Memory B cell (primary cell): Measurements from ENCODE around the gene WHRN.

Experiments used
- ATAC-seq: fragments of 150-1000 bp; cut with Tn5 transposase; 2 replicates; pipeline ENCODE4 v1.10.0; 2021; ENCODE audit warnings: low read depth, mild to moderate bottlenecking, moderate library complexity
- DNase-seq, 2 donors: peaks; one replicate each; pipeline ENCODE4 v3.0.0; 2022; ENCODE audit warnings: low spot score in 2 of 2
- H3K27ac Mint-ChIP-seq: one replicate; pipeline ENCODE4 v1.8.0; 2022; ENCODE audit warnings: mild to moderate bottlenecking, moderate library complexity, mixed read lengths
- H3K27me3 Mint-ChIP-seq: one replicate; pipeline ENCODE4 v1.8.0; 2022; ENCODE audit warnings: mixed read lengths
- H3K36me3 Mint-ChIP-seq: one replicate; pipeline ENCODE4 v1.8.0; 2022; ENCODE audit warnings: mild to moderate bottlenecking, mixed read lengths
- H3K4me1 Mint-ChIP-seq: one replicate; pipeline ENCODE4 v1.8.0; 2022; ENCODE audit warnings: mixed read lengths
- H3K4me3 Mint-ChIP-seq: one replicate; pipeline ENCODE4 v1.8.0; 2022; ENCODE audit warnings: mild to moderate bottlenecking, moderate library complexity, mixed read lengths
- H3K9me3 Mint-ChIP-seq: one replicate; pipeline ENCODE4 v1.8.0; 2022; ENCODE audit warnings: mixed read lengths

The WHRN gene

GRCh38 chr9:114524247-114524681 lies 19.0 kb upstream of the WHRN start:
- no peak overlapping the region for H3K4me3 Mint-ChIP-seq
- ATAC-seq, result no peak
- no peak for DNase-seq
- H3K36me3 Mint-ChIP-seq, result no peaks in the 10 kb centered on the region
- H3K27me3 Mint-ChIP-seq, result peaks cover 19% of the 10 kb centered on the region
- no peaks in the 10 kb centered on the region for H3K9me3 Mint-ChIP-seq
- no peaks in the 10 kb centered on the region for H3K4me1 Mint-ChIP-seq
- no peak overlapping the region for H3K27ac Mint-ChIP-seq

GRCh38 chr9:114522847-114523246 lies 17.6 kb upstream of the WHRN start:
- DNase-seq (no peak), ATAC-seq (no peak)
- no peaks in the 10 kb centered on the region for H3K9me3 Mint-ChIP-seq
- no peaks in the 10 kb centered on the region for H3K36me3 Mint-ChIP-seq
- peaks cover 16% of the 10 kb centered on the region for H3K27me3 Mint-ChIP-seq
- no peak overlapping the region for H3K27ac Mint-ChIP-seq
- H3K4me1 Mint-ChIP-seq, result peaks cover 4% of the 10 kb centered on the region
- no peak overlapping the region for H3K4me3 Mint-ChIP-seq

- Mint-ChIP-seq H3K27ac (no peak overlapping the region), H3K4me1 (peaks cover 4% of the 10 kb centered on the region), H3K9me3 (no peaks in the 10 kb centered on the region), H3K27me3 (peaks cover 16% of the 10 kb centered on the region), H3K36me3 (no peaks in the 10 kb centered on the region), H3K4me3 (no peak overlapping the region)
- ATAC-seq, result no peak
- DNase-seq, result no peak
Measured at GRCh38 chr9:114522286-114522685, 17.0 kb upstream of the WHRN start.

GRCh38 chr9:114521846-114522245 lies 16.6 kb upstream of the WHRN start:
- DNase-seq (no peak), ATAC-seq (no peak)
- H3K36me3 Mint-ChIP-seq, result no peaks in the 10 kb centered on the region
- no peaks in the 10 kb centered on the region for H3K9me3 Mint-ChIP-seq
- H3K4me3 Mint-ChIP-seq, result no peak overlapping the region
- H3K4me1 Mint-ChIP-seq, result peaks cover 4% of the 10 kb centered on the region
- no peak overlapping the region for H3K27ac Mint-ChIP-seq
- peaks cover 16% of the 10 kb centered on the region for H3K27me3 Mint-ChIP-seq

- H3K27ac Mint-ChIP-seq, result peak overlapping the region; percentile 80
- H3K4me3 Mint-ChIP-seq, result no peak overlapping the region
- ATAC-seq (peak; percentile 81), DNase-seq (no peak)
- peaks cover 11% of the 10 kb centered on the region for H3K27me3 Mint-ChIP-seq
- H3K36me3 Mint-ChIP-seq, result peaks cover 2% of the 10 kb centered on the region
- no peaks in the 10 kb centered on the region for H3K9me3 Mint-ChIP-seq
- H3K4me1 Mint-ChIP-seq, result peaks cover 7% of the 10 kb centered on the region
Measured at GRCh38 chr9:114518599-114519022, 13.3 kb upstream of the WHRN start.

GRCh38 chr9:114518120-114518519 lies 12.8 kb upstream of the WHRN start:
- H3K4me1 Mint-ChIP-seq, result peaks cover 10% of the 10 kb centered on the region
- no peak overlapping the region for H3K4me3 Mint-ChIP-seq
- H3K36me3 Mint-ChIP-seq, result peaks cover 2% of the 10 kb centered on the region
- DNase-seq (no peak), ATAC-seq (no peak)
- no peaks in the 10 kb centered on the region for H3K9me3 Mint-ChIP-seq
- H3K27ac Mint-ChIP-seq, result peak overlapping the region; percentile 80
- H3K27me3 Mint-ChIP-seq, result peaks cover 11% of the 10 kb centered on the region

- Mint-ChIP-seq H3K4me1 (peaks cover 13% of the 10 kb centered on the region), H3K9me3 (no peaks in the 10 kb centered on the region), H3K4me3 (no peak overlapping the region), H3K27ac (no peak overlapping the region), H3K36me3 (peaks cover 2% of the 10 kb centered on the region), H3K27me3 (peaks cover 13% of the 10 kb centered on the region)
- no peak for ATAC-seq
- no peak for DNase-seq
Measured at GRCh38 chr9:114516913-114517312, 11.6 kb upstream of the WHRN start.

DNA sequence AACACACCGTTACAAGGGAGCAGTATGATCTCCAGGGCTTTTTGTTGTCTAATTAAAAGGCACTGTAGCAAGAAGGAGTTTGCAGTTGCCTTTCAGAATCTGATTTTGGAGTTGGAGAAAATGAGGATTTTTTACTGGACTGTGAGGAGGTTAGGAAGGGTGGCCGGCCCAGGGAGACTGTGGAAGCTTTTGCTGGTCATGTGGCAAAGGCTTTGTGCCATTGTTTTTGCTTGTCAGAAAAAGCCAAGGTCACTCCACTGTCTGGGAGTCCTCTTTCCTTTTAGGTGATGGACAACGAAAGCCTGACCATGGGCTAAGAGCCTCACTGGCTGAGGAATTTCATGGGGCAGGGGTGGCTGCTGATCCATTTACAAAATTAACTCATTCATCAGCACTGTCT lies 10.3 kb upstream of the WHRN start:
- peaks cover 14% of the 10 kb centered on the region for H3K27me3 Mint-ChIP-seq
- H3K9me3 Mint-ChIP-seq, result no peaks in the 10 kb centered on the region
- no peak overlapping the region for H3K4me3 Mint-ChIP-seq
- no peak overlapping the region for H3K27ac Mint-ChIP-seq
- peaks cover 13% of the 10 kb centered on the region for H3K4me1 Mint-ChIP-seq
- ATAC-seq (no peak), DNase-seq (no peak)
- H3K36me3 Mint-ChIP-seq, result peaks cover 2% of the 10 kb centered on the region

DNA sequence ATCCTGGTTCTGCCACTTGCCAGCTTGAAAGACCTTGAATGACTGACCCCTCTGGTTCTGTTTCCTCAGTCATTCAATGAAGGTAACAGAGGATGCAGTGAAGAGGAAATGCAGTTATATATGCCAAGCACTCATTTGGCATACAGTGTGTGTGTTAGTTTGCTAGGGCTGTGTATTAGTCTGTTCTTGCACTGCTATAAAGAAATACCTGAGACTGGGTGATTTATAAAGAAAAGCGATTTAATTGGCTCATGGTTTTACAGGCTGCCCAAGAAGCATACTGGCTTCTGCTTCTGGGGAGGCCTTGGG lies 8.6 kb upstream of the WHRN start:
- peaks cover 13% of the 10 kb centered on the region for H3K4me1 Mint-ChIP-seq
- DNase-seq (no peak), ATAC-seq (no peak)
- peaks cover 2% of the 10 kb centered on the region for H3K36me3 Mint-ChIP-seq
- no peak overlapping the region for H3K27ac Mint-ChIP-seq
- H3K4me3 Mint-ChIP-seq, result no peak overlapping the region
- H3K9me3 Mint-ChIP-seq, result no peaks in the 10 kb centered on the region
- H3K27me3 Mint-ChIP-seq, result peaks cover 14% of the 10 kb centered on the region

GRCh38 chr9:114513055-114513958 lies 8.0 kb upstream of the WHRN start:
- ATAC-seq (no peak), DNase-seq (no peak)
- peaks cover 9% of the 10 kb centered on the region for H3K4me1 Mint-ChIP-seq
- H3K9me3 Mint-ChIP-seq, result no peaks in the 10 kb centered on the region
- H3K4me3 Mint-ChIP-seq, result no peak overlapping the region
- H3K27me3 Mint-ChIP-seq, result peaks cover 14% of the 10 kb centered on the region
- H3K36me3 Mint-ChIP-seq, result peaks cover 2% of the 10 kb centered on the region
- H3K27ac Mint-ChIP-seq, result no peak overlapping the region

DNA sequence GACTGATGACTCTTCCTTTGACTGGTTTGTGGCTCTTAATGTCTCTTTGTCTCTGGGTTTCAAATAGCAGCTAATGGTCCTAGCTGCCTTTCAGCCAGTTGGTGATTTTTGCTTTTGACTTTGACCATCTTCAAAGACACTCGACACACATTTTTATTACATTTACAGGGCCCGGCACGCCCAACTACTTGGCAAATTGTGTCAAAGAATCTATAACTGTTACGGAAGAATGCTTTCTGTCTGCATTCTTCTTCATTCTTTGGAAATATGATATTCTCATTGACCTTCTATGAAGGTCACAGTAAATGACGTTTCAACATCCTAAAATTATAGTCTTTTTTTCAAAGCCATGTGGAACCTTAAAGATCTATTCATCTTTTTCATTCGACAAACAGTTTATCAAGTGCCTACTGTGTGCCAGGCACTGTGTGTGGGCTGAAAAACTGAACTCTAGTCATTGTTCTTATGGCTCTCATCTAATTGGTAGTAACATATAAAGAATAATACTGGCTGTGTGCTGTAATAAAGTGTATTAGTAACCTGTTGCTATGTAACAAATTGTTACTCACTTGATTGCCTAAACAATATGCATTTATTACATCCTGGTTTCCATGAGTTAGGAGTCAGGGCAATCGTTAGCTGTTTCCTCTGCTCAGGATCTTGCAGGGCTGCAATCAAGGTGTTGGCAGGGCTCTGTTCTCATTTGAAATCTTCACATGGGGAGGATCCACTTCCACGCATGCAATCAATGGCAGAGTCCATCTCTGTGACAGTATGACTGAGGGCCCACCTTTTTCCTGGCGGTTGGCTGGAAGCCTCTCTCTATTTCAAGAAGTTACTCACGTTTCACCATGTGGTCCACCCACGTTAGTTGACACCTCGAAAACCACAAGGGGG lies 7.0 kb upstream of the WHRN start:
- Mint-ChIP-seq H3K27ac (no peak overlapping the region), H3K36me3 (peaks cover 2% of the 10 kb centered on the region), H3K4me3 (no peak overlapping the region), H3K27me3 (peaks cover 14% of the 10 kb centered on the region), H3K4me1 (peaks cover 13% of the 10 kb centered on the region), H3K9me3 (no peaks in the 10 kb centered on the region)
- ATAC-seq (no peak), DNase-seq (no peak)

DNA sequence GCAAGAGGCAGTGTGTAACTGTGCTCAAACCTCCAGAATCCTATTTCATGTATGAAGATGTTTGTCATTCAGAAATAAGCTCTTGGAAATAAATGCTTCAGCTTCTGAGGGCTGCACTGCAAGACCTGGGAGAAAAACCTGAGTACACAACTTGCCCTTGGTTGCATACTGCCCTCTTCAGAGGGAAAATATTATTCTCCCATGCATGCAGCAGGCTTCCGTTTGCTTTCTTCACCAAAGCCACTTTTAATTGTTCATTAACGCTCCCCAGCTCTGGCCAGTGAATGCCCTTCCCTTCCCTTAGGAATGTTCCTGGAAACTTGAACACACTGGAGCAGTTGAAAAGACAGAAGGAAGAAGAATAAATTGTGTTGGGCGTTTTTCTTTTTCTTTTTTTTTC lies 2.5 kb upstream of the WHRN start:
- H3K27me3 Mint-ChIP-seq, result peaks cover 2% of the 10 kb centered on the region
- H3K27ac Mint-ChIP-seq, result peak overlapping the region; percentile 94
- peaks cover 17% of the 10 kb centered on the region for H3K4me1 Mint-ChIP-seq
- H3K9me3 Mint-ChIP-seq, result no peaks in the 10 kb centered on the region
- no peaks in the 10 kb centered on the region for H3K36me3 Mint-ChIP-seq
- no peak overlapping the region for H3K4me3 Mint-ChIP-seq
- DNase-seq (peak in 1 of 2 donors; percentile 38), ATAC-seq (peak; percentile 11)

GRCh38 chr9:114506082-114506390 lies 763 bp upstream of the WHRN start:
- Mint-ChIP-seq H3K27me3 (peaks cover 2% of the 10 kb centered on the region), H3K4me3 (peak overlapping the region; percentile 87), H3K27ac (peak overlapping the region; percentile 94), H3K4me1 (peaks cover 22% of the 10 kb centered on the region), H3K9me3 (no peaks in the 10 kb centered on the region), H3K36me3 (no peaks in the 10 kb centered on the region)
- no peak for ATAC-seq
- DNase-seq, result no peak

DNA sequence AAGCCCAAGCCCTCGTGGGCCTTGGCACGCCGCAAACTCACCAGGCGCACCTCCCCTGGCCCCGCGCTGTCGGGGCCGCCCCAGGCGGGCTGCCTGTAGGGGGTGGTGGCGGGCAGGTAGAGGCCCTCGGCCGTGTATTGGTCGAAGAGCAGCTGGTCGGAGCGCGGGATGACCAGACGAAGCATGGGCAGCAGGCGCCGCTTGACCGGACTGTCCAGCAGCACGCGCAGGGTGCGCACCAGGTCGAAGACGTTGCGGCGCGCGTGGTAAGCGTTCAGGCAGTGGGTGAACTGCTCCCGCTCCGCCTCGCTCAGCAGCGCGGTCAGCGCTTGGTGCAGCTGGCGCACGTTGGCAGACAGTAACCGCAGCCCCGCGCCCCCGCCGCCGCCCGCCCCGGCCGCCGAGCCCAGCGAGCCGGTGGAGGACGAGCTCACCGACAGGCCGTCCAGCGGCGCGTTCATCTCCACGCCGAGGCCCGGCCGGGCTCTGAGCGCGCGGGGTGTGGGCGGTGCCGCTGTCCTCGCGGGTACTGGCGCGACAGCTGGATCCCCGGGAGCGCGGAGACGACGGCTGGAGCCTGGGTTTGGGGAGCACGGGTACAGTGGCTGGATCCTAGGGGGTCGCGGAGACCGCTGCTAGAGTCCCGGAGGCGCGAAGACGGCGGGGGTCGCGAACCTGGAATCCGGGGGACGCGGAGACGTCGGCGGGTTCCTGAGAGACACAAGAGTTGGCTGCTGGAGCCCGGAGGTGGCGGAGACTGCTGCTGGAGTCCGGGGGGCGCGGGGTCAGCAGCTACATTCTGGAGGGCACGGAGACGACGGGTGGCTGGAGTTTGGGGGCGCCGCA lies 709 bp downstream of the WHRN start:
- ATAC-seq (peak; percentile 7), DNase-seq (peak; percentile 36 to 55)
- peak overlapping the region; percentile 94 for H3K27ac Mint-ChIP-seq
- no peaks in the 10 kb centered on the region for H3K27me3 Mint-ChIP-seq
- no peaks in the 10 kb centered on the region for H3K9me3 Mint-ChIP-seq
- no peaks in the 10 kb centered on the region for H3K36me3 Mint-ChIP-seq
- H3K4me3 Mint-ChIP-seq, result peak overlapping the region; percentile 87
- H3K4me1 Mint-ChIP-seq, result peaks cover 22% of the 10 kb centered on the region
